Renal pelvis (tissue), 4 donors: ENCODE data around the gene KCNMA1. TPM values are rescaled to one million over a fixed set of nuclear protein-coding genes. Genes with fewer than 3 reads are reported as not detected.

Source experiments
- DNase-seq: peaks from one replicate; pipeline ENCODE4 v3.0.0-alpha.2; 2013
- polyA plus RNA-seq, 3 donors: library from polyadenylated mRNA; unstranded; fragments of 120-200 nt; gene quantifications; one replicate each; pipeline ENCODE4 v1.2.1, GENCODE V29; 2013; ENCODE audit not compliant: insufficient read length in 3 of 3

The KCNMA1 gene
- polyA plus RNA-seq, 3 donors = 3.2 to 3.9 (median 3.4) TPM

- no peak for DNase-seq
These were observed 299.5 kb downstream of the KCNMA1 start for GRCh38 chr10:77338143-77338542.

DNA sequence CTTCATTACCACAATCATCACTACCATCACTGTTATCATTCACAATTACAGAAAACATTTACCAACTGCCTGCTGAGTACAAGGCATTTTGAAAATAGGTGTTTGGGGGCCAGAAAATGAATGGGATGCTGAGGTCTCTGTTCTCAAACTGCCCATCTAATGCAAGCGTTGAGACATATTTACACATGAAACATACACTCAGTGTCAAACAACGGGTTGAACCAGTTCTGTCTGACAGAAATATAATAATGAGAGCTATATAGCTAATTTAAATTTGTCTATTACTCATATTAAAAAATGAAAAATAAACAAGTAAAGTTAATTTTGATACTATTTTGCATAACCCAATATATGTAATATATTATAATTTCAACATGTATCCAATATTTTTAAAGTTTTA, 303.1 kb downstream of the KCNMA1 start:
- no peak for DNase-seq

DNA sequence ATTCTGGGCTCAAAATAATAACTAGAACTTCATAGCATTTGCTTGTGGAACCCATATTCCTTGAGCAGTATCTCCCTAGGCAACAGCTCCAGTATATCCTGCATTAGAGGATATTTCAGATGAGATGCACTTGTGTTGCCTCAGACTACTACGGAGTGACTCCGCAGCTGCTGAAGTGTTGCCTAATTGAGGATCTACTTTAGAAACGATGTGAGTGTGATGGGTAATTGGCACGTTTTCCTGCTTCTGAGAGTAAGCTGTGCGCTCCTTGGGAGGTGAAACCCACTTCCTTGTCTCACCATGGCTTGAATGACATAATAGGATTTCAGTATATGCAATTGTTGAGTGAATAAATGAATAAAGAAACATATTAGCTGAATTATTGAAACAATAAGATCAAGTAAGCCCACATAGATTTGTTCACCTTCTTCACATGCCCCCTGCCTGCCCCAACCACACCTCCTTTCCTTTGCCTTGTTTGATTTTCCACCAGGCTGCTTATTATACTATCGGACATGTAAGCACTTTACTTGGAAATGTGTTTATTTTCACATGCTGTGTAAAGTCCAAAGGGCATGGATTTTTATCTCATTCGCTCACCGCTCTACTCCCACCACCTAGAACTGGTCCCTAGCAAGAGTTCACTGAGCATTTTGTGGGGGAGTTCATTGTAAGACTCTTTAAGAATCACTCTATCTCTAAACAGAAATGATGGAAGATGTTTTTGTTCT, 303.8 kb downstream of the KCNMA1 start:
- no peak for DNase-seq

DNA sequence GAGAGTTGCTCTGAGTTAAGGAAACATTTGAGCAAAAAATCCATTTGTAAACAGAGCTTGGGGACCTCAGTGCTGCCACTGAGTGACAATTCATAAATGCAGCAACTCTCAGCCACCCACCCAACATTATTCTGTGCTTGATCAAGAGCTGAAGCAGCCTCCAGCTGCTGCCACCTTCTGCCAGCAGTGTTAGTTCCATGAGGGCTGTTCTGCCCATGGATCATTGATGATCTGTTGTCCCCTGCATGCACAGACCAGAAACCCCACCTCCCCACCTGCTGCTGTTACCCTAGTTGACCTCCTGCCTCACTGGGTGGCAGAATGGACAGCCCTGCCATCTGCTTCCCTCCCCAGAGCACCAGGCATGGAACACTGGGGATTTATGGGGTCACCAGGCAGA, 305.4 kb downstream of the KCNMA1 start:
- no peak for DNase-seq

DNA sequence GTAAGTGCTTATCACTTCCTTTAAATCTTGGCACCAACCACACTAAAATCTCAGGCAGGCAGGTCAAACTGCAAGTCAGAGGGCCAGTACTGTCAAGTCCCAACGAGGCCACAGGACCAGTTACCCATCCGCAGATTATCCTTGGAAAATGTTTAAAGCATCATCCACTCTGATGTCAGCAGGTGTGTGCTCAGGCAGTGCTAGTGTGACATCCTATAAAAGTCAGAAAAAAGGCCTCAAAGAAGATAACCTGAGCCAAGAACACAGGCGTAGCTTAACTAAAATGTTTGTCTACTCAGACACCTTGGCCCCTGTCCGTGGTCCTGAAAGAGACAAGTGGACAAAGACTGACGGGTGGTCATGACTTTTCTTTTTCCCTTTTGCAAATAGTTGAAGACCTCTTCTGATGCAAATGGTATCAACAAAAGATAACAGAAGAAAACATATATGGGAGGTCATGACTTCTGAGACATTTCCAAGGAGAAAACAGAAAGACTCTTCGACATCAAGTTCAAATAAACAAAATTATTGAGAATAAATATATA, 309.3 kb downstream of the KCNMA1 start:
- DNase-seq = peak; percentile 56

- DNase-seq = no peak
These were observed 312.4 kb downstream of the KCNMA1 start for GRCh38 chr10:77325233-77325537.

- DNase-seq = no peak
These were observed 315.8 kb downstream of the KCNMA1 start for GRCh38 chr10:77321838-77322237.

DNA sequence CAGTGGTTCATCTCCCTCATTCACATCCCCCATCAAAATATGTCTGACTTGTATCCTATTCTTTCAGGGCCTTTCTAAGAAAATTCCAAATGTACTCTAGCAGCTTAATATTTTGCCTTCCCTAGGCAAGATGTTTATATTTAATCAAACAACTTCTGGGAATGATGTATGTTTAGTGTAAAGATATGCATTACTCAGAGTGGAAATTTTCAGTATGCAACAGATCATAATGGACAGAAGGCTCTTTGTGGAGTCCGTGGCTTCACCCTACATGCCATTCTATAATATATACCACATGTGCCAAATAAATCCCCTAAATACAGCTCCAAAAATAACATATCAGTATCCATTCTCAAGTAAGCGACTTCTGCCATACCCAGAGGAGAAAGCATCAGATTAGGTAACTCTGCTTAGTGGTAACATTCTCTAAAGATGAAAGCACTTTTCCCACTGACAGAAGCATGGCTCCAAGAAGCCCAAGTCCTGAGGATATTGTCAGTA, 316.6 kb downstream of the KCNMA1 start:
- no peak for DNase-seq

DNA sequence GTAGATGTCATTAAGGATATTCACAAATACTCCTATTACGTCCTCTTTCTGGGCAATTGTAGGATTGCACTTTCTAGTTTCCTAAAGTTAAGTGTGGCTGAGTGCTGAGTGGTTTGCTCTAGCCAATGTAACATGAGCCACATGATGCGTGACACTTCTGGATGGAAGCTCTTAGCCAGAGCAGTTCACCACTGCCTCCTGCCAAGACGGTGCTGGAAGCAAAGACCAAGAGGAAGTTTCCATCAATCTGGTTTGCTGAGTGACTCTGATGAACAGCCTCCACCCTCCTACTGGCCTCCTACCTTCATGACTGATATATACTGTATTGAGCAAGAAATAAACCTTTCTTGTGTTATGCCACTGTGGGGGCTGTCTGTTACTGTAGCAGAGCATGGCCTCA, 318.1 kb downstream of the KCNMA1 start:
- DNase-seq = no peak

- no peak for DNase-seq
These were observed 318.9 kb downstream of the KCNMA1 start for GRCh38 chr10:77318739-77319138.

DNA sequence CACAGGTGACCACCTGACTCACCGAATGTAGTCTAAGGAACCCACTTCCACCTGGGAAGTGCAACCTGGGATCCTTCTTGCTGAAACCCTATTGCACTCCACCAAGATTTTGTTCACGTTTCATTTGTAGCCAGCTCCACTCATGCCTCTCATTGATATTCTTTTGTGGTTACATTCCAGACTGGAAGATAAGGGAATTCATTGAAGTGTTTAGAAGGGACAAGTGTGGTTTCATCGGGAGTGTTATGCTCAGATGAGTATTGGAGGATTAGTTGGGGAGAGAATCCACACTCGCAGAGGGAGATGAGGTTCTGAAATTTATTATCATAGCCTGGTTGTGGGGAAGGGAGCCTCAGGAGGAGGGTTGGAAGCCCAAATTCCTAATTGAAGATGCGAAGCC, 320.4 kb downstream of the KCNMA1 start:
- DNase-seq = no peak

DNA sequence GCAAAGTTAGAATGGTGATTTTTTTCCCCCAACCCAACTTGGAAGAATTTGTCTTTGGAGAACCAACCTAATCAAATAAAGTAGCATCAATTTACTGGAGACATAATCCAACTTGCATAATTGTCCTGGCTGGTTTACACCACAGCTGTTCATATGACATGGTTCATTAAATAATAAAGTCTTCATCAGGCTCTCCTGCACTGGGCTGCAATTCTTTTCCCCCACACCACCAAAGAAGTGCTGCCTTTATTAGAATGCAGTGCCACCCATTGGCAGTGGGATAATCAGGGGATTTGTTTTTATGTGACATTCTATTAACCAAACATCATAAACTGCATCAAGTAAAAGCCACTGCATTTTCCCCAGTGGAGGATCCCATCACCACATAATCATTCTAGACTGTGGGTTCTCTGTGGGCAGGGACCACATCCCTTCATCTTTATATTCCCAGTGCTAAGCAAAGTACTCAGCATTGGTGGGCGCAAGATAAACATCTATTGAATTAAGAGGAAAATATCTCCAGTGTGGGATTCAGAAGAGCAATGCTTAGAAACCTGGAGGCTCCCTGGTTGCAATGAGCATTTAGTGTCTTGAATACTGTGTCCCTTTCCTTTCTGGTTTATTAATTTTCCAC, 322.0 kb downstream of the KCNMA1 start:
- no peak for DNase-seq

GRCh38 chr10:77313066-77313750, 324.4 kb downstream of the KCNMA1 start:
- DNase-seq = no peak

DNA sequence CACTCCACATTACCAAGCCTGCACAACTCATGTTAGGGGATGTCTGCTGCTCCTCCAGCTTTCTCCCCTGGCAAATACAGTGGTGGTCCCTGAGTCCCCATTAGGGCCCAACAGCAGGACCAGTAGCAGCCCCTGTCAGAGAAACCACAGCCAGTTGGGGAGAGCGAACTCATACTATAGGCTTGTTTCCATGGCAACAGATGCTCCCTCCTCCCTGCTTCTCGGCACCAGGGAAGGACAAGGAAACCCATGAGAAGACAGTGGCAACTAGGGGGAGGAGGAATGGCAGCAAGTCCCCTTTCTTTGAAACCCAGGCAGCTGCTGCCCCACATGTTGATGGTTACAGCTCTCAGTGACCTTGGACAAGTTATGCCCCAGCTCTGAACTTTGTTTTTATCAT, 326.4 kb downstream of the KCNMA1 start:
- no peak for DNase-seq

GRCh38 chr10:77310288-77310840, 327.2 kb downstream of the KCNMA1 start:
- no peak for DNase-seq

- DNase-seq = no peak
These were observed 328.1 kb downstream of the KCNMA1 start for GRCh38 chr10:77309509-77309908.

DNA sequence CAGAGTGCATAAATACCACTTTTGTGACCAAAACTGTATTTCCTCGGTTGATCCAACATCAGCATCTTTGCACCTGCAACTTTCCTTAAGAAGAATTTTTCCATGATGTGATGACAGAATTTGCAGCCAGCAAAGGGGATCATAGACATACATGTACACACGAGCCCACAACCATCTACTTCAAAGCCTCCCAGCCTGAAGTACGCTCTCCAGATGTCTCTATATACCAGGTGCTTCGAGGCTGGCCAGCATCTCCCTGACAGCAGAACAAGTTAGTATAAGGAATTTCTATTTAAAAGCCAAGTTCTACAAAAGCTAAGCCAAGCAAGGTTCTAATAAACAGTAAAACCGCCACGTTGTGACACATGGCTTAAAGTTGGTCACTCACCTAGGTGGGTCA, 328.5 kb downstream of the KCNMA1 start:
- DNase-seq = no peak

DNA sequence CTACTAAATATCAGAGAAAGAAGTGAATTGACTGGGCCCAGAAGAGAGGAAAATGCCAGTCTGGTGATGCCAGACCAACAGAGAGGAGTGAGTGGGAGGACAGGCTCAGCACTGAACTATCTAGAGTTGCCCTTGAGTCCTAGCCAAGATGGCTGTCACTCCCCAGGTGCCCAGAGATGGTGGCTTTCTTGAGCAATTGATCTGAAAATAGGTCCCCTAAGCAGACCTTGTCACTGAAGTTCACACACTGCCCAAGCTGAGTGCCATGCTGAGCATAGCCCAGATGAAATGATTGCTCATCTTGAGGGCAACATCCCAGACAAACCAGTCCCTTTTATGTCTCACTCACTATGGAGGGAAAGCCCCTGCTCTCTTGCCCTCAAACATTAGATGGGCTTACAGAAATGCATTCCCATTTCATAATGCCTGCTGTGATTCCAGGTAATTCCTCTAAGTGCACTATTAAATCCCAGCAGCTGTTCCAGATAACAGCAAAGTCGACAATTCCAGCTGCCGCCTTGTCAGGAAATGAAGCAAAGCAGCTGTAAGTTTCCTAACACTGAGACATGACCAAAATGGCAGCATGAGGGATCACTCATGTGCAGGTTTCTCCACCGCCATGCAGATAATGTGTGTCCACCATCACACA, 329.4 kb downstream of the KCNMA1 start:
- DNase-seq = peak; percentile 48

DNA sequence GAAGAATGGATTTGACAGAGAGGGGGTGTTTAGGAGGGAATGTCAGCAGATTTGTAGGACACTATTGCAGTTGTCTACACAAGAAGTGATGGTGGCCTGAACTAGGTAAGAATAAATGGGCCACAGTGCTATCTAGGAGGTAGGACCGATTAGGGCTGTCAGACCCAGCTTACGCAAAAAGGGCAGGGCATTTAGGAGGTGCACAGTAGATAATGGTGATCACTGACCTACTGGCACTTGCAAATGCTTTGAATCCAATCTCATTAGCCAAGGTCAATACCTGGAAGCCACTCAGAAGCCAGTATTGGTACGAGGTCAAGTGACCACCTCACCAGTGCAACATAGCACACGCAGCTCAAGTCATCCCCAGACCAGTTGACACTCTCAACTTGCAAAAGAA, 330.9 kb downstream of the KCNMA1 start:
- no peak for DNase-seq

- no peak for DNase-seq
These were observed 331.7 kb downstream of the KCNMA1 start for GRCh38 chr10:77305650-77306632.

DNA sequence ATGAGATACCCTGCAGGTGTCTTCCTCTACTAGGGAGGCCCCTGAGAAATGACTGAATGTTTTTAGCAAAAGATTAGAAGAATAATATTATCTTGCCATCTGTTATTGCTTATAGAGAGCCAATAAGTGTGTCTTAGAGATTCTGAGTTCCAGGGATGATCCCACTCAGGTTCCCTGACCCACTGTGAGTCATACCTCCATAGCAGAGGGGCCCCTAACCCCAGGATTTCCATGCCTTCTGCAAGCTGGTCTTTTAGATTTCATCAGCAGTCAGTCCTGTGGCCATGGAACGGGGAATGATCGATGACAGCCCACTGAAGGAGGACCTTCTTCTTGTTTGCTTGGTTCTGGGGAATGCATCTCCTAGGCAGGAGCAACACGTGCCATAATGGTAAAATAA, 333.4 kb downstream of the KCNMA1 start:
- DNase-seq = no peak
